Dendritic cell treated with granulocyte-macrophage colony-stimulating factor and Interleukin-4, amounts not matched to agents 40 ng/mL and 50 ng/mL, for 4 days (primary cell): ENCODE results near the gene MUC12.
"Not testable (repeated sequence)": the region's sequence is repeated elsewhere in the genome, so short reads cannot be mapped to it uniquely, and the experiment has no call there.

Source experiments
- H3K27ac Mint-ChIP-seq: one replicate; pipeline ENCODE4 v1.8.0; 2022; ENCODE audit warnings: mild to moderate bottlenecking, mixed read lengths
- H3K27me3 Mint-ChIP-seq: one replicate; pipeline ENCODE4 v1.8.0; 2022; ENCODE audit warnings: mild to moderate bottlenecking, mixed read lengths
- H3K36me3 Mint-ChIP-seq: one replicate; pipeline ENCODE4 v1.8.0; 2022; ENCODE audit warnings: low read depth, mixed read lengths
- H3K4me1 Mint-ChIP-seq: one replicate; pipeline ENCODE4 v1.8.0; 2022; ENCODE audit warnings: low read depth, mixed read lengths
- H3K4me3 Mint-ChIP-seq: one replicate; pipeline ENCODE4 v1.8.0; 2022; ENCODE audit warnings: mild to moderate bottlenecking, moderate library complexity, mixed read lengths
- H3K9me3 Mint-ChIP-seq: one replicate; pipeline ENCODE4 v1.8.0; 2022; ENCODE audit warnings: mixed read lengths
- intact Hi-C: fragments of 100-400 bp; cut with micrococcal nuclease; formaldehyde crosslinking; loops from one replicate; pipeline ENCODE4 v1.15.0; 2022

The MUC12 gene

GRCh38 chr7:100966542-100967291, 2.6 kb upstream of the MUC12 start:
- H3K27me3 Mint-ChIP-seq: peaks cover 68% of the 10 kb centered on the region
- H3K36me3 Mint-ChIP-seq: no peaks in the 10 kb centered on the region
- intact Hi-C loops: loop anchor here (2.0 to 5.0 kb wide), 2 partner anchors 69 to 92 kb away; partner anchors contain the start of gene ACHE
- H3K4me1 Mint-ChIP-seq: peaks cover 6% of the 10 kb centered on the region
- H3K4me3 Mint-ChIP-seq: no peak overlapping the region
- H3K9me3 Mint-ChIP-seq: no peaks in the 10 kb centered on the region
- no peak overlapping the region for H3K27ac Mint-ChIP-seq

GRCh38 chr7:100967292-100967863, 2.0 kb upstream of the MUC12 start:
- no peak overlapping the region for H3K4me3 Mint-ChIP-seq
- intact Hi-C loops: loop anchor here (2.0 to 5.0 kb wide), 2 partner anchors 70 to 91 kb away; partner anchors contain the start of gene ACHE
- no peaks in the 10 kb centered on the region for H3K9me3 Mint-ChIP-seq
- H3K4me1 Mint-ChIP-seq: peaks cover 6% of the 10 kb centered on the region
- H3K36me3 Mint-ChIP-seq: no peaks in the 10 kb centered on the region
- H3K27me3 Mint-ChIP-seq: peaks cover 73% of the 10 kb centered on the region
- H3K27ac Mint-ChIP-seq: no peak overlapping the region

DNA sequence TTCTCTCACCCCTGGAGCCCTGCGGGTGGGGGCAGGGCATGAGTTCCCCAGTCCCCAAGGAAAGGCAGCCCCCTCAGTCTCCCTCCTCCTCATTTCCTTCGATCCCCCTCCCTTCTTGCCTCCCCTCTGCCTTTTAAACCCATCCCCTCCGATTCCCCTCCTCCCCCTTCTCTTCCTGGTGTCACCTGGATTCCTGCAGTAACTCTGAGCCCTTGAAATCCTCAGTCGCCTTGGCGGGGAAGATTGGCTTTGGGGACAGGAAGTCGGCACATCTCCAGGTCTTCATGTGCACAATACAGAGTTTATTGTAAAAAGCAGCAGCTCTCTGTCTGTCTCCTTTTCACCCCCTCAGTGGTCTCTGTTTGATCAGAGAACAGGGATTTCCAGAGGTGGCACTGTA, 1.3 kb upstream of the MUC12 start:
- no peaks in the 10 kb centered on the region for H3K9me3 Mint-ChIP-seq
- no peak overlapping the region for H3K27ac Mint-ChIP-seq
- intact Hi-C loops: loop anchor here (5.0 kb wide), 1 partner anchor 71 kb away; the partner anchor contains the start of gene ACHE
- peaks cover 72% of the 10 kb centered on the region for H3K27me3 Mint-ChIP-seq
- H3K36me3 Mint-ChIP-seq: no peaks in the 10 kb centered on the region
- H3K4me1 Mint-ChIP-seq: peaks cover 6% of the 10 kb centered on the region
- H3K4me3 Mint-ChIP-seq: no peak overlapping the region

DNA sequence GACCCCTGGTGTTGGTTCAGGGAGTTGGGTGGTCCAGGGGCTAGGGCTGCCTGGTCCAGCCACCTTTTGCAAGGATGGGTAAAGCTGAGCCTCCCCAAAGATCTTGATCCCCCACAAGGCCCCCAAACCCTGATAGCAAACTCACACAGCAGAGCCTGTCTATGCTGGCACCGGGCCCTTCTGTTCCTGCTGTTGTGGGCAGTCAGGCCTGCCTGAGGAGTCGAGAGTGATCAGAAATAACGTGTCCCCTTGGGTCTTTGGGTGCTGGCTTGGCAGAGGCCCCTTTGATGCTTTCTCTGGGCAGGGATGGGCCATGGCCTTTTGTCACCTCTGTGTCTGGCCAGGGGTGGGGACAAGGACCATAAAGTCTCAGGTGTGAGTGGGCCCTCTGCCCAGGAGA, 715 bp upstream of the MUC12 start:
- H3K27me3 Mint-ChIP-seq: peaks cover 71% of the 10 kb centered on the region
- no peak overlapping the region for H3K27ac Mint-ChIP-seq
- H3K4me3 Mint-ChIP-seq: no peak overlapping the region
- intact Hi-C loops: loop anchor here (5.0 kb wide), 1 partner anchor 71 kb away; the partner anchor contains the start of gene ACHE
- H3K9me3 Mint-ChIP-seq: no peaks in the 10 kb centered on the region
- no peaks in the 10 kb centered on the region for H3K36me3 Mint-ChIP-seq
- H3K4me1 Mint-ChIP-seq: peaks cover 6% of the 10 kb centered on the region

DNA sequence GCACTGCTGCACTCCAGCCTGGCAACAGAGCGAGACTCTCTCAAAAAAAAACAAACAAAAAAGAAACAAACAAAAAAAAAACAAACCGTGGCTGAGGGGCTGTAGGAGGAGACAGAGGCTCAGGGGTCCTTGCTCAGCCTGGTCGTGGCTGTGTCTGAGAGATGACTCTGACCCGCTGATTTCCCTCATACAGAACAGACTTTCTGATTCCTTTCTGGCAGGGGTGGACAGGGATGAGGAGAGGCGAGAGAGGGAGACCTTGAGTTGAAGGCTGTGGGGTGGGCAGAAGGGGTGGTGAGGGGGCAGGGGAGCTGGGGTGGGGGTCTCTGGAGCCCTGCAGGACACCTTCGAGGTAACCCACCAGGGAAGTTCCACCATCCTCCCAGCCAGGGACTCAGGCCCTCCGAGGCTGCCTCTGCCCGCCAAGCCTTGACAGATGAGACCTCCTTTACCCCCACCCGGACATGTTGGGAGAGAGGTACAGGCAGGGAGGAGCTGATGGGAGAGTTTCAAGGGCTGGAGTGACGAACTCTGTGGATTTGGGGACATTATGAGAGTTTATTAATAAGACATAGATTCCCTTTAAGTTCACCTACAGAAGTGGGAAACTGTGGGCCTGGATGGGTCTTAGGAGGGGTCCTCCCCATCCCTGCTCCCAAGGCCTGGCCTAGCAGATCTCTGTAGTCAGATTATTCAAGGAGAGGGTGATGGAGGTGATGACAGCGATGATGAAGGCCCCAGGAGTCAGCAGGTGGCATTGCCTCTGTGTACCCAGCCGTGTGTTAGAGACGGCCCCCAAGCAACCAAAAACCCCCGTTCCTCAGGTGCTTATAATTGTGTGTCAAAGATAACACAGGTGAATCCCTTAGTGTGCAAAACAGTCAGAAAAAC, 2.0 kb downstream of the MUC12 start:
- H3K27ac Mint-ChIP-seq: no peak overlapping the region
- H3K4me3 Mint-ChIP-seq: no peak overlapping the region
- intact Hi-C loops: no loop called here
- no peaks in the 10 kb centered on the region for H3K36me3 Mint-ChIP-seq
- H3K27me3 Mint-ChIP-seq: peaks cover 55% of the 10 kb centered on the region
- no peaks in the 10 kb centered on the region for H3K4me1 Mint-ChIP-seq
- no peaks in the 10 kb centered on the region for H3K9me3 Mint-ChIP-seq

DNA sequence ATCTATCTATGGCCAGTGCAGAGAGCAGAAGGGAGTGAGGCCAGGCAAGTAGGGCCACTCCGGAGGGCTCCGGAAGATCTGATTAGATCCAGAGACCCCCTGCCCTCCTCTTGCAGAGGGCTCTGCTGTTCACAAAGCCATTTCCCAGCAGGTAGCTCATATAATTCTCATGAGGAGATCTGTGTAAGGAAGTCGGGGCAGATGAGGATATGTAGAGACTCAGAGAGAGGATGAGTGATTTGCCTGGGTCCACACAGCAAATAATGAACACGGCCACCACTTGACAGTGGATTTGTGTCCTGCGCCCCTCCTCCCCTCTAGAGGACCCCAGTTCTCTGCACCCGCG, 2.6 kb downstream of the MUC12 start:
- H3K27ac Mint-ChIP-seq: no peak overlapping the region
- no peaks in the 10 kb centered on the region for H3K9me3 Mint-ChIP-seq
- peaks cover 49% of the 10 kb centered on the region for H3K27me3 Mint-ChIP-seq
- H3K4me1 Mint-ChIP-seq: no peaks in the 10 kb centered on the region
- H3K36me3 Mint-ChIP-seq: no peaks in the 10 kb centered on the region
- H3K4me3 Mint-ChIP-seq: no peak overlapping the region
- intact Hi-C loops: no loop called here

DNA sequence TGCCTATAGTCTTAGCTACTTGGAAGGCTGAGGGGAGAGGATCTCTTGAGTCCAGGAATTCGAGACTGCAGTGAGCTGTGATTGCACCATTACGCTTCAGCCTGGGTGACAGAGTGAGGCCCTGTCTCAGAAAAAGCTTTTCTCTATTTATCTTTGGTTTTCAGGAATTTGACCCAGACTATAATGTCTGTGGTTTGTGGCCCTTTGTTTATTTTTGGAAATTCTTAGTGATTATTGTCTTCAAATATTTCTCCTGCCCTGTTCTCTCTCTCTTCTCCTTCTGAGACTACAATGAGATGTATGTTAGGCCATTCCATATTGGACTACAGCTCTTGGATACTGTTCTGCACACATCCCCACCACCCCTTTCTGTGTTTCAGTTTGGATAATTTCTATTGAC, 4.7 kb downstream of the MUC12 start:
- Mint-ChIP-seq H3K4me3 (no peak overlapping the region), H3K9me3 (no peaks in the 10 kb centered on the region), H3K4me1 (no peaks in the 10 kb centered on the region), H3K27ac (no peak overlapping the region), H3K27me3 (peaks cover 29% of the 10 kb centered on the region), H3K36me3 (no peaks in the 10 kb centered on the region)
- intact Hi-C loops: no loop called here

DNA sequence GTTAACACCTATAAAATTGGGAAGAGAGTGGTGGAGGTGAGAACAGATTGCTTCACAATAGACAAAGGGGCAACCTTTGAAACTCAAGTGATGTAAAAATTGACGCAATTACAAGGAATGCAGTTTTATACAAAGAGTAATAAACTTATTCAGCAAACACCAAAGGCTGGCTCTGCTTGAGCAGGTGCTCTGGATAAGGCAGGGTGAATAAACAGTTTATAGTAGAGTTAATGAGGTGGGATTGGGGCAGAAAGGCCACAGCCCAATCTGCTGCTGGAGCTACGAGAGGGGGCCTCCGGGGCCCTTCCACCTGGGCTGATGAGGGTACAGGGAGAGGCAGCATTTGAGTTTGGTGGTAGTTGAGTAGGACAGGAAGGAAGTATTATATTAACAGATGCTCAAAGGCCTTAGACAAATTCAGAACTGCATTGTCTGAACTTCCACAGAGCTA, 6.0 kb downstream of the MUC12 start:
- Mint-ChIP-seq H3K27ac (no peak overlapping the region), H3K4me3 (no peak overlapping the region), H3K9me3 (no peaks in the 10 kb centered on the region), H3K27me3 (peaks cover 18% of the 10 kb centered on the region), H3K36me3 (no peaks in the 10 kb centered on the region), H3K4me1 (no peaks in the 10 kb centered on the region)
- intact Hi-C loops: no loop called here

DNA sequence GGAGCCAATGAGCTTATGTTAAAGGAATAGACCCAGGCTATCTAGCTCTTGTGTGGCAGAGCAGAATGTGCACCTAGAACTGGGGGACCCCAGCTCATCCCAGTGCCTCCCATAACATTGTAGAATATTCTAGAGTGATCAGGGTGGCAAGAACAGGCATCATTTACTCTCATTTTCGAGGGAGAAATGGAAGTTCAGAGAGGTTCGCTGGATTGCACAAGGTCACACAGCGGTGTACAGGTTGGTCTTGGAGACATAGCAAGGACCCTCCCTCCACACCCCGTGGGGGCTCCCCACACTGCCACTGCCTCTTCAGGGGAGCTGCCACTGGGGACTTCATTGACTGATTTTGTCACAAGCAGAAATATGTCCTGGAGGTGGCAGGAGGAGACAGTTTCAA, 8.9 kb downstream of the MUC12 start:
- H3K27ac Mint-ChIP-seq: no peak overlapping the region
- no peaks in the 10 kb centered on the region for H3K4me1 Mint-ChIP-seq
- intact Hi-C loops: no loop called here
- no peak overlapping the region for H3K4me3 Mint-ChIP-seq
- H3K9me3 Mint-ChIP-seq: no peaks in the 10 kb centered on the region
- H3K27me3 Mint-ChIP-seq: peaks cover 9% of the 10 kb centered on the region
- H3K36me3 Mint-ChIP-seq: no peaks in the 10 kb centered on the region

- no peak overlapping the region for H3K4me3 Mint-ChIP-seq
- H3K36me3 Mint-ChIP-seq: no peaks in the 10 kb centered on the region
- no peaks in the 10 kb centered on the region for H3K4me1 Mint-ChIP-seq
- H3K27ac Mint-ChIP-seq: no peak overlapping the region
- intact Hi-C loops: no loop called here
- peaks cover 13% of the 10 kb centered on the region for H3K27me3 Mint-ChIP-seq
- H3K9me3 Mint-ChIP-seq: no peaks in the 10 kb centered on the region
Observed at GRCh38 chr7:100983451-100984187, 14.3 kb downstream of the MUC12 start.

DNA sequence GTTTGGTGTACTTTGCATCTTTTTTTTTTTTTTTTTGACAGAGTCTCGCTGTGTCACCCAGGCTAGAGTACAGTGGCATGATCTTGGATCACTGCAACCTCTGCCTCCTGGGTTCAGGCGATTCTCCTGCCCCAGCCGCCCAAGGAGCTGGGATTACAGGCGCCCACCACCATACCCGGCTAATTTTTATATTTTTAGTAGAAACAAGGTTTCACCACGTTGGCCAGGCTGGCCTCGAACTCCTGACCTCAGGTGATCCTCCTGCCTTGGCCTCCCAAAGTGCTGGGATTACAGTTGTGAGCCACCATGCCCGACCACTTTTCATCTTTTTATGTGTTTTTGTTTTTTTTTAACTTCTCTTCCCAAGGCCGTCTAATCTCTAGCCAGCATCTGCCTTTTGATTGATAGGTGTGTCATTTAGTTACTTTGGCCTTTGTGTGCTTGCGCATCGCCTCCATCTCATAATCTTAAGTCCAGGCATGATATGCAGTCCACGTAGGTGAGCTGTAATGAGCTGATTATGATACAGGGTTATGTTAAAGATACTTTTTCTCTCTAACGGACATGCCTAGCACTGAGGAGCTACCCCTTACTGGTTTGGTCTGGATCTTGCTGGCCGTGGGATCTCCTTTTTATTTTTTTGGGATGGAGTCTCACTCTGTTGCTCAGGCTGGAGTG, 15.0 kb downstream of the MUC12 start:
- H3K36me3 Mint-ChIP-seq, H3K4me3 Mint-ChIP-seq, H3K27ac Mint-ChIP-seq, intact Hi-C loops, H3K4me1 Mint-ChIP-seq, H3K9me3 Mint-ChIP-seq: not testable (repeated sequence)
- H3K27me3 Mint-ChIP-seq: peaks cover 13% of the 10 kb centered on the region

DNA sequence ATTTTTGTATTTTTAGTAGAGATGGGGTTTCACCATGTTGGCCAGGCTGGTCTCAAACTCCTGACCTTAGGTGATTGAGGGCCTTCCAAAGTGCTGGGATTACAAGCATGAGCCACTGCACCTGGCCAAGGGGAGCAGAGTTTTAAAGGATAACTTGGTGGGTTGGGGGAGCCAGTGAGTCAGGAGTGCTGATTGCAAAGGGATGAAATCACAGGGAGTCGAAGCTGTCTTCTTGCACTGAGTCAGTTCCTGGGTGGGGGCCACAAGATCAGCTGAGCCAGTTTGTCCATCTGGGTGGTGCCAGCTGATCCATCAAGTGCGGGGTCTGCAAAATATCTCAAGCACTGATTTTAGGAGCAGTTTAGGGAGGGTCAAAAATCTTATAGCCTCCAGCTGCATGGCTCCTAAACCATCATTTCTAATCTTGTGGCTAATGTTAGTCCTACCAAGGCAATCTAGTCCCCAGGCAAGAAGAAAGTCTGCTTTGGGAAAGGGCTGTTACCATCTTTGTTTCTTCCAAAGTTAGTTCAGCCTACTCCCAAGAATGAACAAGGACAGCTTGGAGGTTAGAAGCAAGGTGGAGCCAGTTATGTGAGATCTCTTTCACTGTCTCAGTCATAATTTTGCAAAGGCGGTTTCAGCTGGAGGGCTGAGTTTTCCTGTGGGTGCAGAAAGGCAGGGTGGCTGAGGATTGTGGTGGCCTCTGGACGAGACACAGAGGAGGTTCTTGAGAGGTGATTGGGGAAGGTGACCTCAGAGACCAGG, 15.8 kb downstream of the MUC12 start:
- H3K4me3 Mint-ChIP-seq, H3K27ac Mint-ChIP-seq, H3K4me1 Mint-ChIP-seq, H3K36me3 Mint-ChIP-seq, intact Hi-C loops, H3K9me3 Mint-ChIP-seq: not testable (repeated sequence)
- H3K27me3 Mint-ChIP-seq: peaks cover 13% of the 10 kb centered on the region

DNA sequence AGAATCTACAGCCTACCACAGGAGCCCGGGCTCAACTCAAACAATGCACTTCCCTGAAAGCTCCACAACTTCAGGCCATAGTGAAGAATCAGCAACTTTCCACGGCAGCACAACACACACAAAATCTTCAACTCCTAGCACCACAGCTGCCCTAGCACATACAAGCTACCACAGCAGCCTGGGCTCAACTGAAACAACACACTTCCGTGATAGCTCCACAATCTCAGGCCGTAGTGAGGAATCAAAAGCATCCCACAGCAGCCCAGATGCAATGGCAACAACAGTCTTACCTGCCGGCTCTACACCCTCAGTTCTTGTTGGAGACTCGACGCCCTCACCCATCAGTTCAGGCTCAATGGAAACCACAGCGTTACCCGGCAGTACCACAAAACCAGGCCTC, 22.3 kb downstream of the MUC12 start:
- no peak overlapping the region for H3K4me3 Mint-ChIP-seq
- intact Hi-C loops: no loop called here

More for the DNA sequence above, 22.3 kb downstream of the MUC12 start:
- Mint-ChIP-seq H3K4me1 (no peaks in the 10 kb centered on the region), H3K27ac (no peak overlapping the region), H3K27me3 (no peaks in the 10 kb centered on the region), H3K36me3 (no peaks in the 10 kb centered on the region), H3K9me3 (no peaks in the 10 kb centered on the region)
